ENCODE data around the gene C16orf78. TPM values are rescaled to one million over a fixed set of nuclear protein-coding genes. Genes with fewer than 3 reads are reported as not detected.

C16orf78 gene
- total and polyA plus RNA-seq, 11 donors = not detected

DNA sequence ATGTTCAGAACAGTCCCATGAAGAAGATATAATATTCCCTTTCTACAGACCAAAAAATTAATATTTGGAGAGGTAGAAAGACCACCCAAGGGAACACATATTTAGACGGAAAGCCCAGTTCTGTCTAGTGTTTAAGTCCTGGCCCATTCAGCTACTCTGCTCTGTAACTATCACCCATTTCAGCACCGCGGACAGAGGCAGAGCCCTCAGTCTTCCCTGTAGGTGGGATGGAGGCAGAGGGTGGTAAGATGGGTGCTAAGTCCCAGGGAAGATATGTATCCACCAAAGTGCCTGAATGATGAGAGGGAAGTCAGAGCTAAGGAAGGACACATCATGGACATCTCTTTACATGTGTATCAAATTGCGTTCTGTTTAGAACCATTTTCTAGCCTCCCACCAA lies 27.8 kb upstream of the C16orf78 start:
- Histone ChIP-seq H3K9me3 (no peaks in the 10 kb centered on the region), H3K27me3 (peaks cover 0 to 41% (median 9%) of the 10 kb centered on the region in 9 donors), H3K4me3 (no peak overlapping the region), H3K27ac (no peak overlapping the region), H3K4me1 (no peaks in the 10 kb centered on the region), H3K36me3 (no peaks in the 10 kb centered on the region)
- 23 to 34% (median 29%) methylated on average over 4 of the region's 4 CpGs for WGBS, 4 donors
- TF ChIP-seq POLR2A (IDR thresholded peaks at IDR 0.05) (no peak), CTCF (IDR thresholded peaks at IDR 0.05) (no peak)
- ATAC-seq = no peak
- intact Hi-C loops (cut with DNase I) = loop anchor here in 4 of 10 donors (5.0 to 10.0 kb wide), 4 partner anchors 431 to 441 kb away; no protein-coding TSS in a partner anchor
- no peak for DNase-seq

DNA sequence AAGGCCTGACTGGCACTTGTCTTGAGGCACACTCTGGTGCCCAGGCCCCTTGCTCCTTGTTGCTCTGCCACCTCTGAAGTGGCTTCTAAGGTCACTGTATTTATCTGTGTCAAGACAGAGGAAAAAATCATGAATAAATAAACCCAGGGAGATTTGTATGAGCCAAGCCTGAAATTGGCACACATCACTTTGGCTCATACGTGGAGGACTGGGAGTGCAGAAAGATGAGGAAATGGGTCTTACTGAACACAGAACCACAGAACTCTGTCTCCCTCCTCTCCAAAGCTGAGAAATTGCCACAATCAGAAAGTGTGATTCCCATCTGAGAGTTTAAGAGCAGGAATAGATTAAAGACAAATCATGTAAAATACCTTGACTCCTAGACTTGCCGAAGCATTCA lies 27.1 kb upstream of the C16orf78 start:
- 62 to 79% (median 69%) methylated on average over 2 of the region's 2 CpGs for WGBS, 4 donors
- DNase-seq (no peak), ATAC-seq (no peak)
- TF ChIP-seq CTCF (IDR thresholded peaks at IDR 0.05) = no peak
- no peak for TF ChIP-seq POLR2A (IDR thresholded peaks at IDR 0.05)
- H3K27ac ChIP-seq = no peak overlapping the region
- no peaks in the 10 kb centered on the region for H3K36me3 ChIP-seq
- no peaks in the 10 kb centered on the region for H3K9me3 ChIP-seq
- H3K4me3 ChIP-seq = no peak overlapping the region
- H3K4me1 ChIP-seq = no peaks in the 10 kb centered on the region
- H3K27me3 ChIP-seq = peaks cover 0 to 40% (median 13%) of the 10 kb centered on the region in 9 donors
- intact Hi-C loops (cut with DNase I) = loop anchor here in 4 of 10 donors (5.0 to 10.0 kb wide), 4 partner anchors 432 to 442 kb away; no protein-coding TSS in a partner anchor

DNA sequence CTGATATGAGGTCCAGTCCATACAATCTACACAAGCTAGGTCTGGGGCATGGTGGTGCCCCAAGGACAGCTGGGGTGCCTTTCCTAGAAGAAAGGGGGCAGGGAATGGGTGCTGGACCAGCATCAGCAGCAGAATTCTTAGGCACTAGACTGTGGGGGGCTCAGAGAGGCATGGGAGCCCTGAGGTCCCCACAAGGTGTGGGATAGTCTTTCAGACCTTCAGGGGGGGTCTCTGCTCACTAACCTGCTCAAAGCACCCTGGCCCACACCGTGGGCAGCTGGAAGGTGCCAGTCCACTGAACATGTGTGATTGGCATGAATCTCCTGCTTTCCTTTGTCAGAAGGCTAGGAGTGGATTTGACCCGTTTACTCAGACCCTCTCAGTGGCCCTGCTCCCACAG lies 26.1 kb upstream of the C16orf78 start:
- peaks cover 0 to 32% (median 13%) of the 10 kb centered on the region in 9 donors for H3K27me3 ChIP-seq
- intact Hi-C loops (cut with DNase I) = loop anchor here in 4 of 10 donors (5.0 to 10.0 kb wide), 4 partner anchors 433 to 443 kb away; no protein-coding TSS in a partner anchor

More for the DNA sequence above, 26.1 kb upstream of the C16orf78 start:
- no peaks in the 10 kb centered on the region for H3K4me1 ChIP-seq
- H3K27ac ChIP-seq = no peak overlapping the region
- WGBS, 4 donors = 54 to 85% (median 56%) methylated on average over 2 of the region's 2 CpGs
- no peaks in the 10 kb centered on the region for H3K9me3 ChIP-seq
- no peak for ATAC-seq
- no peak overlapping the region for H3K4me3 ChIP-seq
- no peak for DNase-seq
- H3K36me3 ChIP-seq = no peaks in the 10 kb centered on the region
- TF ChIP-seq CTCF (IDR thresholded peaks at IDR 0.05) = no peak
- no peak for TF ChIP-seq POLR2A (IDR thresholded peaks at IDR 0.05)

All from heart left ventricle (tissue), 16 donors.